Right cardiac atrium (tissue), 5 donors: Measurements from ENCODE around the gene AP1M1. TPM values are rescaled to one million over a fixed set of nuclear protein-coding genes. Genes with fewer than 3 reads are reported as not detected.
A peak's percentile ranks its signal among the peaks of the same experiment; 100 is the strongest.

Experiments used
- ATAC-seq, 2 donors: fragments of 200-7000 bp; cut with Tn5 transposase; one replicate each; pipeline versions ENCODE4 v1.8.0 to v1.9.1; 2020; ENCODE audit warnings: moderate library complexity in 2 of 2, mild to moderate bottlenecking in 1 of 2
- DNase-seq, 3 donors: peaks; one replicate each; pipeline ENCODE4 v3.0.0-alpha.2; 2020
- H3K27ac ChIP-seq: one replicate; pipeline ENCODE4 v1.5.1; 2013; ENCODE audit warnings: mild to moderate bottlenecking, low read length, control low read depth, moderate library complexity
- H3K27me3 ChIP-seq: one replicate; pipeline ENCODE4 v1.6.1; 2013; ENCODE audit not compliant: control insufficient read depth, insufficient read depth
- H3K4me1 ChIP-seq: one replicate; pipeline ENCODE4 v1.6.1; 2013; ENCODE audit warnings: low read length; ENCODE audit not compliant: control insufficient read depth, insufficient read depth
- H3K4me3 ChIP-seq: one replicate; pipeline ENCODE4 v1.5.1; 2013; ENCODE audit warnings: low read length, control low read depth
- H3K9me3 ChIP-seq: one replicate; pipeline ENCODE4 v1.6.1; 2013; ENCODE audit warnings: low read length; ENCODE audit not compliant: control insufficient read depth
- WGBS: extraction: QIAGEN DNeasy Blood & Tissue Kit; methylation state at CpG from one replicate; pipeline ENCODE4 v1.1.7; 2013; 5-methylcytosine and 5-hydroxymethylcytosine counted together
- intact Hi-C, 4 donors: fragments of 100-400 bp; cut with DNase I; formaldehyde crosslinking; loops; one replicate each; pipeline versions ENCODE4 v1.11.0 to v1.14.0; 2022 to 2023
- polyA plus RNA-seq: library from polyadenylated mRNA; stranded (reverse); fragments of 200-250 nt; gene quantifications from one replicate; pipeline ENCODE4 v1.2.3, GENCODE V29; 2013
- total RNA-seq, 4 donors: library from RNA; stranded (reverse); fragmentation: NEBNext Ultra II Directional; extraction: Animal tissue kit (Norgen Biotek cat#: 25700); gene quantifications; one replicate each; pipeline ENCODE4 v1.2.1, GENCODE V29; 2021
- donor health status: healthy with polysubstance abuse.
- donor health status: DM: no; HTN: yes; CAD: no.
- donor health status: DM: no; HTN: no; CAD: no.
- donor health status: DM: no; HTN: yes; CAD: no; lungs with severe emphysema.
- donor health status: DM: yes; HTN: yes; CAD: no.

The AP1M1 gene
- total and polyA plus RNA-seq, 5 donors = 37.1 to 65.5 (median 47.6) TPM

DNA sequence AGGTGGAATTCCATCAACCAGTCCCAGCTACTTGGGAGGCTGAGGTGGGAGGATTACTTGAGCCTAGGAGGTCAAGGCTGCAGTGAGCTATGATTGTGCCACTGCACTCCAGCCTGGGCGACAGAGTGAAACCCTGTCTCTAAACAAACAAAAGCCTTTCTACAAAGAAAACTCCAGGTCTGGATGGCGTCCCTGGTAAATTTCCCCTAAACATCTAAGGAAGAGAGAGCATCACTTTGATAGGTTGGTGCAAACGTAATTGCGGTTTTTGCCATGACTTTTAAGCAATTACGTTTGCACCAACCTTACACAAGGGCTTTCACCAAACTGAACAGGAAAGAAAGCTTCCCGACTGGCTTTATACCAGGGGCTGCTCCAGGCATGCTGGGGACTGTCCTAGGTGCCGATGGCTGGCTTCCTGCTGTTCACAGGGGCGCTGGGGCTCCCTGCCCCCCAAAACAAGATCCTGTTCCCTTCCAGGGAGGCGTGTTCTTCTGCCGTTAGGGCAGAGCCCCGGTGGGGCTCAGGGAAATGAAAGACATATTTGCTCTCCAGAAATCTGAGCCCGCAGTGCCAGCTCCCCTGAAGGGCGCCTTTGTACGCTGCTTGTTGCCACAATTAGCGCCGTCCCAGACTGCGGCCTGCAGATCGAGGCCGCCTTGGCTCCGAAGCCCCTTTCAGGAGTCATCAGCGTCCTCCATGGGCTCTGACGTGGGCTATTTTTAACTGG lies 88.2 kb downstream of the AP1M1 start:
- no peaks in the 10 kb centered on the region for H3K9me3 ChIP-seq
- peaks cover 5% of the 10 kb centered on the region for H3K4me1 ChIP-seq
- intact Hi-C loops = loop anchor here in 2 of 4 donors (5.0 kb wide), 1 partner anchor 36 kb away; the partner anchor contains the start of gene KLF2 (in 2 of the 2)
- ATAC-seq = peak in 1 of 2 donors; percentile 1
- peak; percentile 50 to 79 (median 78) for DNase-seq
- H3K4me3 ChIP-seq = no peak overlapping the region
- WGBS = 25% methylated on average over 22 of the region's 22 CpGs
- H3K27me3 ChIP-seq = no peaks in the 10 kb centered on the region
- peak overlapping the region; percentile 89 for H3K27ac ChIP-seq

DNA sequence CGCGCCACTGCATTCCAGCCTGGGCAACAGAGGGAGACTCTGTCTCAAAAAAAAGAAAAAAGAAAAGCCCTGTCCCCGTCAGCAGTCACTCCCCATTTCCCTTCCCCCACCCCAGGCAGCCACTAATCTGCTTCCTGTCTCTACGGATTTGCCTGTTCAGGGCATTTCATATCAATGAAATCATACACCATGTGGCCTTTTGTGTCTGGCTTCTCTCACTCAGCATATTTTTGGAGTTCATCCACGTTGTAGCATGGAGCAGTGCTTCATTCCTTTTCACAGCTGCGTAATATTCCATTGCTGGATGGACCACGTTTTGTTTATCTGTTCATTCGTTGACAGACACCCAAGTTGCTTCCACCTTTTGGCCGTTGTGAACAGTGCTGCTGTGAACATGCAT lies 90.8 kb downstream of the AP1M1 start:
- WGBS = 60% methylated on average over 9 of the region's 9 CpGs
- no peak overlapping the region for H3K4me3 ChIP-seq
- no peaks in the 10 kb centered on the region for H3K27me3 ChIP-seq
- ATAC-seq = no peak
- H3K4me1 ChIP-seq = peaks cover 5% of the 10 kb centered on the region
- DNase-seq = peak in 1 of 3 donors; percentile 65
- H3K9me3 ChIP-seq = no peaks in the 10 kb centered on the region
- H3K27ac ChIP-seq = no peak overlapping the region
- intact Hi-C loops = loop anchor here in 2 of 4 donors (5.0 kb wide), 1 partner anchor 34 kb away; the partner anchor contains the start of gene KLF2 (in 2 of the 2)

- peaks cover 9% of the 10 kb centered on the region for H3K4me1 ChIP-seq
- intact Hi-C loops = loop anchor here in 2 of 4 donors (5.0 kb wide), 1 partner anchor 33 kb away; the partner anchor contains the start of gene KLF2 (in 2 of the 2)
- no peaks in the 10 kb centered on the region for H3K9me3 ChIP-seq
- 77% methylated on average over 7 of the region's 7 CpGs for WGBS
- H3K27ac ChIP-seq = no peak overlapping the region
- H3K4me3 ChIP-seq = no peak overlapping the region
- no peaks in the 10 kb centered on the region for H3K27me3 ChIP-seq
- DNase-seq = no peak
- ATAC-seq = no peak
Observed at GRCh38 chr19:16289594-16289993, 91.9 kb downstream of the AP1M1 start.

DNA sequence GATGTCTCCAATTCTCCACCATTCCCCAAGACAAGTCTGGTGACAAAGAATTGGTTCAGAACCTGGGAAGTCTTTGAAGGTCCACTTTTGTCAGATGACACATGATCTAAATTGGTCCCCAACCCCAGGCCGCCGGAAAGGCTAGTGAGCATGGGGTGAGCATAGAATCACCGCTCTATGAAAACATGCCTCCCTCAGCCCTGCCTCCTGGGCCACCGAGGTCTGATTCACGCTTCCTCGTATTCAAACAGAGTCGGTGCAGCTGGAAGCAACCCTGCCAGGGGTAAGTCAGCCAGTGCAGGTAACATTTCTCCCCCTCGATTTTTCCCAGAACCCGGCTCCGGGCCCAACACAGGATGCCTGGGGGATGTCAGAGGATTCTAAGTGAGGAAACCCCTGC lies 93.0 kb downstream of the AP1M1 start:
- ATAC-seq = peak in 1 of 2 donors; percentile 32
- Histone ChIP-seq H3K4me3 (no peak overlapping the region), H3K4me1 (peaks cover 9% of the 10 kb centered on the region), H3K9me3 (no peaks in the 10 kb centered on the region), H3K27ac (peak overlapping the region; percentile 63), H3K27me3 (no peaks in the 10 kb centered on the region)
- intact Hi-C loops = no loop called here
- 69% methylated on average over 10 of the region's 10 CpGs for WGBS
- peak in 1 of 3 donors; percentile 29 for DNase-seq

DNA sequence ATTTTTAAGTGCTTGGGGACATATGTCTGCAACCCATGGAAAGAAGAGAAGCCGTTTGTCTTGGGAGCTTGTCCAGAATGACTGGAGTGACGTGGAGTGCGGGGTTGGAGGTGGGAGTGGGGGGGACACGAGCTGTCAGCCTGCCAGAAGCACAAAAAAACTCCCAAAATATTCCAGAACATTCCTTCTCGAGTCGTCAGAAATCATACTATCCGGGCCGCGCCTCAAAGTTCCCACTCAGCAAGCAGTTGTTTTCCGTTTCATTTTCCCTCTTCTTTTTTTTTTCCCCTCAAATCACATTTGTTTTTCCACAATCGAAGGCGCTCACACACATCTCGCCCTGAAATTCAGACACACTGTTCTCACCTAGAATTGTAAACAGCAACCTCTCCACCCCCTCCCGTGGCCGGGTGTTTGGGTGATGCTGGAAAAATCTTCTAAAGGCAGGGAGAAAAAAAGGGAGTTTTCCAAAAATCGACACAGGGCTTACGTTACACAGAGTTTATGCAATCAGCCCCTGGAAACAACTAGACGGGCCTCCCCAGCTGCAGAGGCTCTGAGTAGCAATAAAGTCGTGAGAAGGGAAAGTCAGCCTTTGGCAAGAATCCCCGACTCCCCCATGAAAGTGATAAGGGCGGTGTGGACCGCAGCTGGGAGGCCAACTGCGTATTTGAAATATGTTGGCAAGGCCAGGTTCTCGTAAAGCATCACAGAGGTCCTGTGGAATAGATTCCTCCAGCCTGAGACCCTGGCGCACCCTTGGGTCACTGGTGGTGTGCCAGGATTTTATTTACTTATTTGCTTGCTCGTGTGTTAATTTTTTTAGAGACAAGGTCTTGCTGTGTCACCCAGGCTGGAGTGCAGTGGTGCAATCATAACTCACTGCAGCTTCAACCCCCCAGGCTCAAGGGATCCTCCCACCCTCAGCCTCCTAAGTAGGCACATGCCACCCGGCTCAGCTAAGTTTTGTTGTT lies 95.7 kb downstream of the AP1M1 start:
- peak; percentile 86 to 92 (median 89) for DNase-seq
- peak overlapping the region; percentile 98 for H3K27ac ChIP-seq
- peaks cover 6% of the 10 kb centered on the region for H3K4me1 ChIP-seq
- H3K4me3 ChIP-seq = peak overlapping the region; percentile 7
- ATAC-seq = peak; percentile 92
- H3K9me3 ChIP-seq = no peaks in the 10 kb centered on the region
- 14% methylated on average over 27 of the region's 27 CpGs for WGBS
- intact Hi-C loops = no loop called here
- H3K27me3 ChIP-seq = no peaks in the 10 kb centered on the region

DNA sequence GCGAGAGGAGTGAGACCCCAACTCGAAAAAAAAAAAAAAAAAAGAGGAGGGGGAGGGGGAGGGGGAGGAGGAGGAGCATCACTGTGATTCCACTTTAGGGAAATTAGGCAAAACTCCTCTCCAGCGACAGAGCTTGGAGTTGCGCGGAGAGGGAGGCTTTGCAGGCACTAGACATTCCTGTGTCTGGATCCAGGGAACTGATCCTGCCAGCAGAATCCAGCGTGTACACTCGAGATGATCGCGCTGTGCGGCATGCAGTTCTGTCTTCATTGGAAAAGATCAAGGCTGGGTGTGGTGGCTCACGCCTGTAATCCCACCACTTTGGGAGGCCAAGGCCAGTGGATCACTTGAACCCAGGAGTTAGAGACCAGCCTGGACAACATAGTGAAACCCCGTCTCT lies 97.3 kb downstream of the AP1M1 start:
- no peak overlapping the region for H3K27ac ChIP-seq
- H3K4me1 ChIP-seq = peaks cover 6% of the 10 kb centered on the region
- 76% methylated on average over 12 of the region's 12 CpGs for WGBS
- intact Hi-C loops = no loop called here
- DNase-seq (peak in 1 of 3 donors; percentile 64), ATAC-seq (no peak)
- no peaks in the 10 kb centered on the region for H3K9me3 ChIP-seq
- H3K27me3 ChIP-seq = no peaks in the 10 kb centered on the region
- no peak overlapping the region for H3K4me3 ChIP-seq

Other genes starting within 250 kb of the AP1M1 start
- not detected for gene OR10H4, start 248.9 kb upstream of the AP1M1 start, total RNA-seq
- gene OR10H4, start 248.9 kb upstream of the AP1M1 start, polyA plus RNA-seq = not detected
- gene TPM4, start 121.4 kb upstream of the AP1M1 start, total RNA-seq = 100 to 1,000 TPM in 3 of 4 donors, 10 to 100 TPM in 1; 87.7 to 226 (median 130) TPM
- 137 TPM for gene TPM4, start 121.4 kb upstream of the AP1M1 start, polyA plus RNA-seq
- 10 to 100 TPM; 22.6 to 30.0 (median 24.5) TPM for gene RAB8A, start 86.0 kb upstream of the AP1M1 start, total RNA-seq
- 12.9 TPM for gene RAB8A, start 86.0 kb upstream of the AP1M1 start, polyA plus RNA-seq
- gene HSH2D, start 54.2 kb upstream of the AP1M1 start, total RNA-seq = 1 to 10 TPM in 1 of 4 donors, under 1 TPM in 1, not detected in 2; 0.37 to 1.0 TPM
- gene HSH2D, start 54.2 kb upstream of the AP1M1 start, polyA plus RNA-seq = 0.18 TPM
- not detected for gene CIB3, start 24.4 kb upstream of the AP1M1 start, total RNA-seq
- not detected for gene CIB3, start 24.4 kb upstream of the AP1M1 start, polyA plus RNA-seq
- 10 to 100 TPM; 37.5 to 42.5 (median 40.1) TPM for gene FAM32A, start 12.5 kb upstream of the AP1M1 start, total RNA-seq
- 49.3 TPM for gene FAM32A, start 12.5 kb upstream of the AP1M1 start, polyA plus RNA-seq
- gene KLF2, start 126.9 kb downstream of the AP1M1 start, total RNA-seq = 10 to 100 TPM; 53.3 to 73.5 (median 68.1) TPM
- gene KLF2, start 126.9 kb downstream of the AP1M1 start, polyA plus RNA-seq = 30.9 TPM